Psoas muscle (tissue), 8 donors: ENCODE data around the gene SERPINB7. TPM values are rescaled to one million over a fixed set of nuclear protein-coding genes. Genes with fewer than 3 reads are reported as not detected.

Source experiments
- ATAC-seq, 4 donors: fragments of 200-7000 bp; cut with Tn5 transposase; one replicate each; pipeline ENCODE4 v1.9.1; 2020; ENCODE audit warnings: moderate library complexity in 3 of 4, mild to moderate bottlenecking in 2 of 4
- DNase-seq, 2 donors: peaks; one replicate each; pipeline ENCODE4 v3.0.0-alpha.2; 2020
- H3K27ac ChIP-seq: fragments of 200-600 bp; one replicate; pipeline ENCODE4 v1.8.0; 2022
- H3K27me3 ChIP-seq, 3 donors: fragments of 200-600 bp in 1 of 3; one replicate each; pipeline versions ENCODE4 v1.6.1 to v1.8.0; 2013 to 2022; ENCODE audit warnings: low read length in 2 of 3, mild to moderate bottlenecking in 2 of 3, moderate library complexity in 1 of 3; ENCODE audit not compliant: insufficient read depth in 3 of 3
- H3K36me3 ChIP-seq, 2 donors: fragments of 200-600 bp in 1 of 2; one replicate each; pipeline versions ENCODE4 v1.6.1 to v1.8.0; 2013 to 2022; ENCODE audit warnings: low read depth in 1 of 2, mild to moderate bottlenecking in 1 of 2, moderate library complexity in 1 of 2; ENCODE audit not compliant: insufficient read depth in 1 of 2
- H3K4me1 ChIP-seq: fragments of 200-600 bp; one replicate; pipeline ENCODE4 v1.8.0; 2022
- H3K4me3 ChIP-seq: fragments of 200-600 bp; one replicate; pipeline ENCODE4 v1.8.0; 2022; ENCODE audit warnings: mild to moderate bottlenecking
- H3K9me3 ChIP-seq: fragments of 200-600 bp; one replicate; pipeline ENCODE4 v1.8.0; 2022
- WGBS, 3 donors: extraction: QIAGEN DNeasy Blood & Tissue Kit; methylation state at CpG; one replicate each; pipeline versions ENCODE4 v1.1.6 to v1.1.7; 2013; 5-methylcytosine and 5-hydroxymethylcytosine counted together
- intact Hi-C, 2 donors: fragments of 100-400 bp; cut with DNase I; formaldehyde crosslinking; loops; one replicate each; pipeline versions ENCODE4 v1.11.0 to v1.14.2; 2022
- polyA plus RNA-seq, 3 donors: library from polyadenylated mRNA; stranded (reverse); fragments of 200-250 nt; gene quantifications; one replicate each; pipeline ENCODE4 v1.2.3, GENCODE V29; 2013
- total RNA-seq, 4 donors: library from RNA; stranded (reverse); fragmentation: NEBNext Ultra II Directional in 2 of 4; extraction: Animal tissue kit (Norgen Biotek cat#: 25700) in 2 of 4; gene quantifications; one replicate each; pipeline versions ENCODE4 v1.2.1 to v1.2.4, GENCODE V29; 2021 to 2023
- TF ChIP-seq, protein P1 (sequence below): fragments of 200-600 bp; IDR thresholded peaks from one replicate; pipeline ENCODE4 v1.8.0; 2022; ENCODE audit warnings: antibody characterized with exemption
- donor health status: healthy with polysubstance abuse.
- donor health status: DM: no; HTN: no; CAD: no; lungs with moderate emphysema.
- donor health status: Bipolar disorder and iron deficiency.
- donor health status: healthy.
- donor health status: DM: yes; HTN: yes; CAD: no.
- donor health status: DM: no; HTN: no; CAD: no.
- donor health status: DM: no; HTN: no; CAD: no.
- donor health status: DM: yes; HTN: yes; CAD: no.

The SERPINB7 gene
- total and polyA plus RNA-seq, 7 donors = not detected

DNA sequence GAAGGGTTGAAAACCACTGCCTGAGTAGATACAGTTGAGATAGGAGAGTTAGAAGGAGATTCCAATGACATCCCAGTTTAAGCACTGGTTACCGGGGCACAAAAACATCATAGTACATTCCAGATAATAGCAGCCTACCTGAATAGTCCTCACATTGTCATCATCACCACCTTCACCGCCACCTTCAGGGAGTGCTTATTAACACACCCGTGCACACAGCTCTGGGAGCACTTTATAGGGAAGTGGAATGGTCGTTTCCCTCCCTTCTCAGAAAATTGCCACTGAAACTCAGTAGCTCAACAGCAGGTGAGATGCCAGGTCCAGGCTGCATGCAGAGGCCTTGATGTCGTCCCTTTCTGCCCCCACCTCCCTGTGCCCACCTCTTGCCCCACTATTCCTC is 8.2 kb downstream of the SERPINB7 start:
- WGBS, 3 donors = 64 to 69% (median 65%) methylated on average over 5 of the region's 5 CpGs

DNA sequence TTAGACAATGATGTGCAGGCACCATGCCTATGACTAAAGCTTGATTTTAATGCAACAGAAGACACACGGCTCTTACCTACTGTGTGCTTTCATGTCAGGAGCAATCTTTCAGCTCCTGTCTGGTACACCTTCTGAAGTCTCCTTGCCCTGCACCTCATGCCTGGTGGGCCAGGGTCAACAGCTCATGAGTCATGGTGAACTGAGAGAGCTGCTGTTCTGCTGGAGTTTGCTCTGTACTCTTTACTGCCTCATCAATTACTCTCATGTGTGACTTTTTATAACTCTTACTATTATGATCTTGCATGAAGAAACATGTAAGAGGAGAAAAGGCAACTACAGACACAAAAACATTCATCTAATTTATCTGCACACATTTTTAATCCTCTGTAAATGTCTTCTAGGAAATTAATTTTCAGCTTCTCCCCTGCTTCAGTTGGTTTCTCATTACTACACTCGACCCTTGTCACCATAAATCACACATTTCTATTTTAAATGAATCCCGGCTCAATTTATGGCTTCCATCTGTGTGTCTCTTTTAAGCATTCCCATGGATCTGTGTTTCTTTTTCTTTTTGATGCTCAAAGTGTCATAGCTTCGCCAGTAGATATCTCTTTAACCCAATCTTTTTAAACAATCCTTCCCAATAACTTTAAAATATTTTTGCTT is 9.7 kb downstream of the SERPINB7 start:
- no peak for ATAC-seq
- no peaks in the 10 kb centered on the region for H3K4me1 ChIP-seq
- no peaks in the 10 kb centered on the region for H3K36me3 ChIP-seq
- intact Hi-C loops = no loop called here
- no peak overlapping the region for H3K4me3 ChIP-seq
- 22 to 38% (median 29%) methylated on average over 4 of the region's 4 CpGs for WGBS, 3 donors
- H3K9me3 ChIP-seq = no peaks in the 10 kb centered on the region
- no peak overlapping the region for H3K27ac ChIP-seq
- DNase-seq = no peak
- no peaks in the 10 kb centered on the region for H3K27me3 ChIP-seq
- TF ChIP-seq, protein P1, sequence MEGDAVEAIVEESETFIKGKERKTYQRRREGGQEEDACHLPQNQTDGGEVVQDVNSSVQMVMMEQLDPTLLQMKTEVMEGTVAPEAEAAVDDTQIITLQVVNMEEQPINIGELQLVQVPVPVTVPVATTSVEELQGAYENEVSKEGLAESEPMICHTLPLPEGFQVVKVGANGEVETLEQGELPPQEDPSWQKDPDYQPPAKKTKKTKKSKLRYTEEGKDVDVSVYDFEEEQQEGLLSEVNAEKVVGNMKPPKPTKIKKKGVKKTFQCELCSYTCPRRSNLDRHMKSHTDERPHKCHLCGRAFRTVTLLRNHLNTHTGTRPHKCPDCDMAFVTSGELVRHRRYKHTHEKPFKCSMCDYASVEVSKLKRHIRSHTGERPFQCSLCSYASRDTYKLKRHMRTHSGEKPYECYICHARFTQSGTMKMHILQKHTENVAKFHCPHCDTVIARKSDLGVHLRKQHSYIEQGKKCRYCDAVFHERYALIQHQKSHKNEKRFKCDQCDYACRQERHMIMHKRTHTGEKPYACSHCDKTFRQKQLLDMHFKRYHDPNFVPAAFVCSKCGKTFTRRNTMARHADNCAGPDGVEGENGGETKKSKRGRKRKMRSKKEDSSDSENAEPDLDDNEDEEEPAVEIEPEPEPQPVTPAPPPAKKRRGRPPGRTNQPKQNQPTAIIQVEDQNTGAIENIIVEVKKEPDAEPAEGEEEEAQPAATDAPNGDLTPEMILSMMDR = no peak

More for the DNA sequence above, 8.2 kb downstream of the SERPINB7 start:
- intact Hi-C loops = no loop called here
- DNase-seq = no peak
- H3K27me3 ChIP-seq = no peaks in the 10 kb centered on the region
- no peak for ATAC-seq
- no peak overlapping the region for H3K4me3 ChIP-seq
- H3K4me1 ChIP-seq = no peaks in the 10 kb centered on the region
- no peak overlapping the region for H3K27ac ChIP-seq
- H3K36me3 ChIP-seq = no peaks in the 10 kb centered on the region
- H3K9me3 ChIP-seq = no peaks in the 10 kb centered on the region
- TF ChIP-seq, protein P1 = no peak

DNA sequence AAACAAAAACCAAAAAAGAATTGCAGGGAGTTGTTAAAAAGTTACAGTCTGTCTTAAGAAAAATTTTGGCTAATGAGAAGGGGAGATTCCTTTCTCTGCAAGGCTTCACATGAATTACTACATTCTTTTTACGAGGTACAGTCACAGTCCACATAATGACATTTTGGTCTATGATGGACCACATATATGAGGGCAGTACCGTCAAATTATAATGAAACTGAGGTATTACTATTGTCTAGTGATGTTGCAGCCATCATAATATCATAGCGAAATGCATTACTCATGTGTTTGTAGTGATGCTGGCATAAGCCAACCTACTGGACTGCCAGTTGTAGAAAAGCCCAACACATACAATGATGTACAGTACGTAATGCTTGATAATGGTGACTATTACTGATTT is 12.5 kb downstream of the SERPINB7 start:
- TF ChIP-seq, protein P1 = no peak
- intact Hi-C loops = no loop called here
- H3K4me1 ChIP-seq = no peaks in the 10 kb centered on the region
- DNase-seq = no peak
- no peaks in the 10 kb centered on the region for H3K9me3 ChIP-seq
- no peak overlapping the region for H3K27ac ChIP-seq
- no peak for ATAC-seq
- H3K36me3 ChIP-seq = no peaks in the 10 kb centered on the region
- 74 to 91% (median 89%) methylated on average over 4 of the region's 4 CpGs for WGBS, 3 donors
- no peak overlapping the region for H3K4me3 ChIP-seq
- H3K27me3 ChIP-seq = no peaks in the 10 kb centered on the region

DNA sequence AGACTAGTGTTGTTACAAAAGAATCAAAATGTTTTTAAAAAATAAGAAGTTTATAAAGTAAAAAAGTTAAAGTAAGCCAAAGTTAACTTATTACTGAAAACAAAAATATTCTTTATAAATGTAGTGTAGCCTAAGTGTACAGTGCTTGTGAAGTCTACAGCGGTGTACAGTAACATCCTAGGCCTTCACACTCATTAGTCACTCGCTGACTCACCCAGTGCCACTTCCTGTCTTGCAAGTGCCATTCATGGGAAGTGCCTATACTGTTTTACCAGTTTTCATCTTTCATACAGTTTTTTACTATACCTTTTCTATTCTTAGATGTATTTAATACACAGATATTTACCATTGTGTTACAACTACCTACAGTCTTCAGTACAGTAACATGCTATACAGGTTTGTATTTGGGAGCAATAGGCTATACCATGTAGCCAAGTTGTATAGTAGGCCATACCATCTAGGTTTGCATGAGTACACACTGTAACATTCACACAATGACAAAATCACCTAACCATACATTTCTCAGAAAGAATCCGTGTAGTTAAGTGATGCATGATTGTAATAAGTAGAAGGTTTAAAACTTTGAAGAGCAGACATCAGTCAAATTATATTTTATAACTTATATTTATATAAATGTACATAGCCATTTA is 13.4 kb downstream of the SERPINB7 start:
- no peak overlapping the region for H3K4me3 ChIP-seq

More for the DNA sequence above, 13.4 kb downstream of the SERPINB7 start:
- ATAC-seq = no peak
- H3K9me3 ChIP-seq = no peaks in the 10 kb centered on the region
- H3K27ac ChIP-seq = no peak overlapping the region
- WGBS, 3 donors = 71 to 82% (median 72%) methylated on average over 3 of the region's 3 CpGs
- TF ChIP-seq, protein P1 = no peak
- no peaks in the 10 kb centered on the region for H3K36me3 ChIP-seq
- H3K4me1 ChIP-seq = no peaks in the 10 kb centered on the region
- H3K27me3 ChIP-seq = no peaks in the 10 kb centered on the region
- intact Hi-C loops = no loop called here
- DNase-seq = no peak
